K562 (cell line): ENCODE measurements around the gene C1orf74. TPM values are rescaled to one million over a fixed set of nuclear protein-coding genes. Genes with fewer than 3 reads are reported as not detected.
A peak's percentile ranks its signal among the peaks of the same experiment; 100 is the strongest.

ENCODE experiments used
- BCL6 ChIP-seq: fragments of 250-450 bp; sonication (Bioruptor Pico); IDR thresholded peaks from 2 replicates; pipeline ENCODE4 v1.4.0; 2020
- BRF1 ChIP-seq: IDR thresholded peaks from 3 replicates; pipeline ENCODE4 v1.6.1; 2011; ENCODE audit warnings: borderline replicate concordance, mild to moderate bottlenecking; ENCODE audit not compliant: insufficient read length; ENCODE audit errors: extremely low read depth
- CHAMP1 ChIP-seq: fragments of 450-650 bp; IDR thresholded peaks from 2 replicates; pipeline ENCODE4 v1.6.1; 2016; ENCODE audit warnings: mild to moderate bottlenecking
- CTCFL ChIP-seq: IDR thresholded peaks from 2 replicates; pipeline ENCODE4 v1.6.1; 2011; ENCODE audit warnings: borderline replicate concordance, low read depth, mild to moderate bottlenecking, moderate library complexity, low read length; ENCODE audit not compliant: insufficient read depth, poor library complexity, severe bottlenecking
- CXXC5 ChIP-seq: fragments of 250-450 bp; sonication (Bioruptor Pico); IDR thresholded peaks from 2 replicates; pipeline ENCODE4 v1.8.0; 2022; ENCODE audit warnings: inconsistent platforms, mild to moderate bottlenecking, moderate library complexity
- ELF4 ChIP-seq: fragments of 450-650 bp; formaldehyde crosslinking; IDR thresholded peaks from 2 replicates; pipeline ENCODE4 v1.4.0; 2022; ENCODE audit warnings: missing genetic modification characterization
- ETS1 ChIP-seq: conservative IDR thresholded peaks from 2 replicates; pipeline ENCODE4 v1.6.1; 2011; ENCODE audit warnings: low read depth, mild to moderate bottlenecking, low read length; ENCODE audit not compliant: control insufficient read depth
- FOXK2 ChIP-seq, 2 experiments: fragments of 450-650 bp; IDR thresholded peaks in 1 of 2; conservative IDR thresholded peaks in 1 of 2; 2 replicates each; pipeline ENCODE4 v1.6.1; 2016; ENCODE audit warnings: low read depth in 2 of 2, mild to moderate bottlenecking in 1 of 2
- GABPA ChIP-seq: fragments of 200-800 bp; sonication (Bioruptor generic); conservative IDR thresholded peaks from 2 replicates; pipeline ENCODE4 v1.6.1; 2016; ENCODE audit warnings: low read depth, missing genetic modification characterization, missing compliant biosample characterization
- GABPB2 ChIP-seq: fragments of 250-450 bp; sonication (Bioruptor Pico); conservative IDR thresholded peaks from 2 replicates; pipeline ENCODE4 v1.5.1; 2021; ENCODE audit warnings: mild to moderate bottlenecking
- HMGXB4 ChIP-seq: sonication (generic); formaldehyde crosslinking; IDR thresholded peaks from 2 replicates; pipeline ENCODE4 v1.8.1; 2023; ENCODE audit warnings: mild to moderate bottlenecking, missing genetic modification reagents
- ILF3 ChIP-seq: fragments of 450-650 bp; IDR thresholded peaks from 2 replicates; pipeline ENCODE4 v1.6.1; 2018; ENCODE audit warnings: antibody characterized with exemption, mild to moderate bottlenecking, moderate library complexity, borderline replicate concordance
- NELFE ChIP-seq: IDR thresholded peaks from 2 replicates; pipeline ENCODE4 v1.6.1; 2011; ENCODE audit warnings: mild to moderate bottlenecking; ENCODE audit not compliant: insufficient read depth, insufficient read length
- NFE2L1 ChIP-seq: fragments of 450-650 bp; IDR thresholded peaks from 2 replicates; pipeline ENCODE4 v1.6.1; 2016; ENCODE audit warnings: missing genetic modification characterization, low read depth, mild to moderate bottlenecking, missing compliant biosample characterization, moderate library complexity, borderline replicate concordance
- PURB ChIP-seq: sonication (generic); formaldehyde crosslinking; IDR thresholded peaks from 2 replicates; pipeline ENCODE4 v1.9.0; 2021; ENCODE audit warnings: low read depth, mild to moderate bottlenecking, missing genetic modification reagents
- TCF7 ChIP-seq: sonication (generic); IDR thresholded peaks from 2 replicates; pipeline ENCODE4 v1.6.1; 2016; ENCODE audit warnings: antibody characterized with exemption, borderline replicate concordance
- ZBTB17 ChIP-seq: fragments of 450-650 bp; formaldehyde crosslinking; IDR thresholded peaks from 2 replicates; pipeline ENCODE4 v1.4.0; 2020; ENCODE audit warnings: mild to moderate bottlenecking
- ZKSCAN8 ChIP-seq: fragments of 200-800 bp; sonication (Bioruptor generic); IDR thresholded peaks from 2 replicates; pipeline ENCODE4 v1.6.1; 2016; ENCODE audit warnings: missing genetic modification characterization, missing compliant biosample characterization
- ZNF57 ChIP-seq: fragments of 450-650 bp; formaldehyde crosslinking; IDR thresholded peaks from 2 replicates; pipeline ENCODE4 v1.4.0; 2020; ENCODE audit warnings: mild to moderate bottlenecking, moderate library complexity
- ZNF696 ChIP-seq: fragments of 250-450 bp; sonication (Bioruptor Pico); conservative IDR thresholded peaks from 2 replicates; pipeline ENCODE4 v1.4.0; 2020; ENCODE audit warnings: mild to moderate bottlenecking, moderate library complexity
- polyA plus RNA-seq, 8 experiments: library from polyadenylated mRNA; depleted of rRNA in 4 of 8; stranded (reverse) in 5 of 8; unstranded in 3 of 8; fragments of >200 nt; fragmentation: Nextera tagmentation in 2 of 8; fragmentation: Illumina TruSeq in 1 of 8; extraction: Ambion mirVana in 2 of 8; extraction: Trizol in 1 of 8; gene quantifications; 2 replicates each; pipeline versions ENCODE4 v1.2.1 to v1.2.3, GENCODE V29; 2011 to 2014; ENCODE audit warnings: inconsistent platforms in 1 of 8, missing spikeins in 1 of 8
- total RNA-seq, 7 experiments: library from RNA; depleted of rRNA in 6 of 7; stranded (reverse); fragments of >200 nt in 6 of 7; fragmentation: Illumina TruSeq in 2 of 7; extraction: Trizol in 2 of 7; gene quantifications; 2 replicates each; pipeline versions ENCODE4 v1.2.1 to v1.2.3, GENCODE V29; 2011 to 2021; ENCODE audit warnings: low replicate concordance in 1 of 7

C1orf74 gene
- total and polyA plus RNA-seq, 9 of the 15 experiments (the other 6 are each of a cell fraction or from before 2014, with no cell fraction given) = 4.0 to 7.6 (median 5.7) TPM

GRCh38 chr1:209747580-209748262 is 36.6 kb downstream of the C1orf74 start (continued):
- TF ChIP-seq FOXK2 (conservative IDR thresholded peaks at IDR 0.05 in 1 of 2, IDR thresholded peaks at IDR 0.05 in 1 of 2; ENCODE audit: low read depth in 2 of 2) (0 out of 4 replicates have a peak, but pooled peaks of 1 of the 2 experiments have one; percentile 31), ZKSCAN8 (no peak), ETS1 (peak; percentile 61; the same call in 1 of the 2 replicates), NFE2L1 (tag) (no peak), CXXC5 (CRISPR knock-in tag) (peak; percentile 93), GABPB2 (CRISPR knock-in tag) (no peak), ILF3 (no peak), ZNF57 (CRISPR knock-in tag) (0 out of 2 replicates have a peak, but pooled peaks have one; percentile 15), BCL6 (CRISPR knock-in tag) (no peak), ZNF696 (CRISPR knock-in tag) (no peak), ZBTB17 (CRISPR knock-in tag) (0 out of 2 replicates have a peak, but pooled peaks have one; percentile 63), BRF1 (no peak), GABPA (tag) (no peak), NELFE (no peak), TCF7 (no peak), HMGXB4 (CRISPR knock-in tag) (no peak), ELF4 (CRISPR knock-in tag) (no peak), CHAMP1 (no peak), PURB (no peak), CTCFL (peak; percentile 77)
